GM19035 (cell line): ENCODE measurements around the gene PSMG3.

ENCODE experiments used
- ATAC-seq: cut with Tn5 transposase; IDR thresholded peaks from one replicate; pipeline ENCODE4 v1.9.1; 2021; ENCODE audit not compliant: unreplicated experiment

The PSMG3 gene

DNA sequence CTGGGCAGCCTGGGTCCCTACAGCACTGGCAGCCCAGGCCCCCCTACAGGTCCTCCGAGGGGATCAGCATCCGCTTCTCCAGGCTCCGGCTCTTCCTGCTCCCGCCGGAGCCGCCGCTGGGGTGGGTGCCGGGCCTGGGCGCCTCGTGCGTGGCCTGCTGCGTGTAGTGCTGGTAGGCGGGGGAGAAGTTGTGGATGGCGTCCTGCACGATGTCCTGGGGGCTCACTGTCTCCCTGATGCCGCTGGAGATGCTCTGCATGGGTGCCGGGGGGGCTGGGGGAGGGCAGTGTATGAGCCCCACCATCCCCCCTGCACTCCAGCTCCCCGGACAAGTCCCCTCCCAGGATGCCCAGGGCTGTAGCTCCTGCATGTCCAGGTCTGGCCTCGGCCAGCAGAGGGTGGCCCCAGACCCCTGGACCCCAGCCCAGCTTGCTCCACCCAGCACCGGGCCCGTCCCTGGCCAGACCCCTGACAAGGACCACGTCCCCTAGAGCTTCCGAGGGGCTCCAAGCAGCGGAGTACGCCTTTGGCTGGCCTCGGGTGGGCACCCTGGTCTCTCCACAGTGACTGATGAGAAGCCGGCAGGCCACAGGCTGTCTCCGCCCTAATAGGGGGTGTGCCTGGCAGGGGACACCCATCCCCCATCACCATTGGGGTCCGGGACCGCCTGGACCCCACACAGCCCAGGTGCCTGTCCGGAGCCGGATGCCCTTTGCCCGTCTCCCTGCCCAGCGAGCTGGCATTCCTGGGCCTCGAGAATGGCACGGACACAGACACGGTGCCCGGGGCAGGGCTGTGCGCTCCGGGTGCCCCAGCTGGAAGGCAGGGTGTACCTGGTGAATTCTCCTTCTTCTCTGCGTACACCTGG, 22.7 kb downstream of the PSMG3 start:
- no peak for ATAC-seq

DNA sequence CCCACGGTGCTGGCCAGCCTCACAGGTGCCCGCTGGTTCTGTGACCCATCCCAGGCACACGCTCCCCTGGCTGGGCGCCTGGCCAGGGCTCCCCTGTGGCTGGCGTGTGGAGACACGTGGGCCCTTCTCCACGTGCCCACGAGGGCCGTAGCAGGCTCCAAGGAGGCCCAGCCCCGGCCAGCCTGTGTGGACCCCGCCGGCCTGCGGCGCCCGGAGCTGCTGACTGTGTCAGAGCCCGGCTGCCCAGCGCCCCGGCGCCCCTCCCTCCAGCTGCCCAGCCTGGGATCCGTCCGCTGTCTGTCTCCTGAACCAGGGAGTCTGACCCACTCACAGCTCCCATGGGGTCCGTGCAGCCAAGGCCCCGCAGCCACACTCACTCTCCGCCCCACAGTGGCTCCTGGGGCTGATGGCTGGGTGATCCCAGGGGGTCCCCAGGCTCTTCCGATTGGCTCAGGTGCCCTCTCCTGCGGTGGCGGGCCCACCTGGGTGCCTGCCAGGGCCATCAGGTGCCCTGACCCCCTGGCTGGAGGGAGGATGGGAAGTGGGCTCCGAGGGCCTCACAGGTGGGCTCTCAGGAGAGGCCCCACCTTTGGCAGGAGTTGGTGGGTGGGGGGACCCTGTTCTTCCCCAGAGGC, 23.4 kb downstream of the PSMG3 start:
- no peak for ATAC-seq

DNA sequence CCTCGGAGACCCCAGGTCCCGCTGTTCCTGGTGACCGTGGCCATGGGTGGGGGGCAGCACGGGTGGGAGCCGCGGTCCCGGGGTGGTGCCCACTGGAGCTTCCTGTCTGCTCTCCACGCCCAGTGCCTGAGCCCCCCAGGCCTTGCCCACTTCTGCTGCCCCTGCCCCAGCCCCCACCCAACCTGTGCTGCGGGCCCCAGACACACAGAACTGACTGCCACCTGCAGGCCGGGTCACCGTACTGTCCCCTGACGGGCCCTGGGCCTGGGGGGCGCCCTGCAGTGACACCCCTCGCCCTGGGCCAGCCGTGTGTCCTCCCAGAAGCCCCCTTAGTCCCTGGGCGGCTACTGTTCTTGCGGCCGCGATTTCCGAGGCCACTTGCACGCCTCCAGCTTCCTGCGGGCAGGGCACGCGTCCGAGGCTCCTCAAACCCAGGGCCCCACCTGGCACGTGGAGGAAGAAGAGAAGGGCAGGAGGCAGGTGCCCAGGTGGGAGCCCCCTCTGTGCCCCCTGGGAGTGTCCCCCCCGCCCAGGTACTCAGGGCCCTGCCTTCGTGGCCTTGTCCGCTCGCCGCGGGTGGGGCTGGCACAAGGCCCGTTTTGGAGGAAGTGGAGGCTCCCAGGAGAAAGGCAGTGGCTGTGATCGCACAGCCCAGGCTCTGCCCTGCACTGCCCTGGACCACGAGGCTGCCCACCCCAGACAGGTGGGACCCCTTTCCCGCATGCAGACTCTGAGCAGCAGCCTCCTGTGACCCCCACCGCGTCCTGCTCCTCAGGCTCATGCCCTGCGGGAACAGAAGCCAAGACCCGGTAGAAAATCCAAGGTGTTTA, 24.2 kb downstream of the PSMG3 start:
- no peak for ATAC-seq

DNA sequence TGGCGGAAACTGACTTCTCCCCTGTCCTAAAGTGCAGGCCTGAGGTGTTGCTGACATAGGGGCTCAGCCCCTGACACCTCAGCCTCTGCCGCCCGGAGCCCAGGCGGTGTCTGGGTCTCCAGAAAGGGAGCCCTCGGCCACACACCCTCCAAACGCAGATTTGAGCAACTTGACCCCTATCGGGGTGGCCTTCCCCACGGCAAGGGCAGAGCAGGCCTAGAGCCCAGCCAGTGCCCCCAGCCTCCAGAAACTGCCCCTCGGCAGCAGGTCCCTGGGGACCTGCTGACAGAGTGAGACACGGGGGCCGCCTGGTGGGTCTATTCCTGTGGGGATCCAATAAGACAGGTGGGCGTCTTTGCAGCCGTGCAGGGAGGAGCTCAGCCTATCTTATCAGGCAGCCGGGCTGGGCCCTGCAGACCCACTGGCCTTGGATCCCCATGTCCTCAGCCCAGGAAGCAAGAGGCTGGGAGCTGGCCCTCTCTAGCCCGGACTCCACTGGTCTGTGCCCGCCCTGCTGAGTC, 24.9 kb downstream of the PSMG3 start:
- ATAC-seq, result no peak

DNA sequence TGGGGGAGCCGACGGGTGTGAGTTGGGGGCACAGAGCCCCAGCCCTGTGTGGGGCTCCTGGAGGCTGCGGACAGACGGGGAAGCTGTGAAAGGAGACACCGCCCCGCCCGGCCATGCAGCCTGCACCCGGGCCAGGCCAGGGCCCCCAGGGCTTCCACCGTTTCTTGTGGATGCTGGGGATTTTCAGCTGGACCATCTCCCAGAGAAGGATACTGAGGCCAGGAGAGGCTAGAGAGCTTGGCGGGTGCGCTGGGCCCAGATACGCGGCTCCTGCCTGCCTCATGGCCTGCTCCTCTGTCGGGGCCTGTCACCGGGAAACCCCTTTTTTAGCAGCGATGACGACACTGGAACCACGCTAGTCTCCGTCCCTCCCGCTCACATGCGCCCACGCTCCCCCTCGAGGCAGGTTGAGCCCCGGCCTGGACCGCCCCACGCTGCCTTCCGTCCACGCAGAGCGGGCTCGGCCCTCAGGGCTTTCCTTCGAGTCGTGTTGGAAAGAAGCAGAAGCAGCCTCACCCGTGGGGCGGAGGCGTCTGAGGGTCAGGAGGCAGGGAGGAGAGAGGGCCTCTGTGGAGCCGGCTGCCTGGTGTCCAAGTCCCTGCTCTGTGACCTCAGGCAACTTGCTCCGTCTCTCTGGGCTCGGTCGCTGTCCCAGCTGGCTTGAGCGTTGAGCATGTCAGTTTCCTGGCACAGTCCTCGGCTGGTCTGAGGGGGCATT, 25.5 kb downstream of the PSMG3 start:
- ATAC-seq, result no peak

DNA sequence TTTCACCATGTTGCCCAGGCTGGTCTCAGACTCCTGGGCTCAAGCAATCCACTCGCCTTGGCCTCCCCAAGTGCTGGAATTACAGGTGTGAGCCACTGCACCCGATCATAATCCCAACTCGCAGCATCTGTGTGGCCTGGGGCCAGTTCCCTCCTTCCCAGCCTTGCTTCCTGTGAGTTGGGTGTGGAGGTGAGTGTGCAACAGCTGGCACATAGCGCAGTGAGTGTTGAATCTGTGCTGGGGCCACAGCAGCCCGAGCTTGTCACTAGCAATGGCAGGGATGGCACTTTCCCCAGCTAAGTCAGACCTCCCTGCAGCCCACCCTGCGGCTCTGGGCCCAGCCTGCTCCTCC, 26.0 kb downstream of the PSMG3 start:
- no peak for ATAC-seq

DNA sequence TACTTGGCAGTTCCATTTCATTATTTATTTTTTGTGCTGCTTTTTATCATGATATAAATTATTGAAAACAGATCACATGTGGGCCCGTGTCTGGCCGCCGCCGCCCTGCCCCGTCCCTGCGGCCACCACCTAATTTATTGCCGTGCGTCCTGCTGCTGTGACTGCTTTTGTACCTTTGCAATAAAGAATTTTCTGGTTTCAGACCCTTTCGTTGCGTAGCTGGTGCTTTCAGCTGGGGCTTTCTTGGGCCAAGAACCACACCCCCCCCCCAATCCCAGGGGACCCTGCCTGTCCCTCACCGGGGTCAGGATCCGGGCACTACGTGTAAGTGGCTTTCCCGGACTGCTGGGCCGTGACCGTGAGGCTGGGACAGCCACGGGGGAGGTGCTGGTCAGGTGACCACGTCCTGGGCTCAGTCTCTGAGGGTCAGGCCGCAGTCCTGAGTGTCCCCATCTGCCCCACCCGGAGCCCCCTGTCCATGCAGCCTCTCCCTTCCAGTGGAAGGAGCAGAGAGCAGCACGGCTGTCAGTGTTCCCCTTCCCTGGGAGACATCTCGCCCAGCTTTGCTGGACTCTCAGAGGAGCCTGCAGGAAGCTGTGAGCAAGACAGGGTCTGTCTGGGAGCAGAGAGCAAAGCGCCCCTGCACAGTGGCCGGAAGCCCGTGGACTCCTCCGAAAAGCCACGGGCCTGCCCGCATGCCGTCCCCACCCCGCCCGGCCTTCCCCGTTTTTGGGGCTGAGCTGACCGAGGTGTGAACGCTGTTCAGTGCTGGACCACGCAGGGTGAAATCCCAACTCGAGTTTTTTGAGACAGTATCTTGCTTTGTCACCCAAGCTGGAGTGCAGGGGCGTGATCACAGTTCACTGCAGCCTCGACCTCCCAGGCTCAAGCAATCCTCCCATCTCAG, 26.7 kb downstream of the PSMG3 start:
- ATAC-seq, result no peak

DNA sequence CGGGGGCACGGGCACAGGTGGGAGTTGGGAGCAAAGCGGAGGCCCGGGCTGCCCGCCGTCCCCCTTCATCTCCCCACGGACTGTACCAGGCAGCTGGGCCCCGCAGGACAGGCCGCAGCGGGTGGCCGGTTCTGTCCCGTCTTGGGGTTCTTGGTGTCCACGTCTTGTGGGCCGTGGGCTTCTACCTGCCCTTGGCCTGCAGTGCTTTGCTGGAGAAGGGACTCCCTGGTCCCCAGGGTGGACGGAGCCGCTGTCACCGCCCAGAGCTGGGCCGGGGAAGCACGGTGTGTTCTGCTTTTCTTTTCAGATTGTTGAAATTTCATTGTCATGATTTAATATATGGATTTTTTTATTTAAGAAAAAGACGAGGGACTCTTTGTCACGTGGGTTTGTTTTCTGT, 27.5 kb downstream of the PSMG3 start:
- ATAC-seq, result no peak

DNA sequence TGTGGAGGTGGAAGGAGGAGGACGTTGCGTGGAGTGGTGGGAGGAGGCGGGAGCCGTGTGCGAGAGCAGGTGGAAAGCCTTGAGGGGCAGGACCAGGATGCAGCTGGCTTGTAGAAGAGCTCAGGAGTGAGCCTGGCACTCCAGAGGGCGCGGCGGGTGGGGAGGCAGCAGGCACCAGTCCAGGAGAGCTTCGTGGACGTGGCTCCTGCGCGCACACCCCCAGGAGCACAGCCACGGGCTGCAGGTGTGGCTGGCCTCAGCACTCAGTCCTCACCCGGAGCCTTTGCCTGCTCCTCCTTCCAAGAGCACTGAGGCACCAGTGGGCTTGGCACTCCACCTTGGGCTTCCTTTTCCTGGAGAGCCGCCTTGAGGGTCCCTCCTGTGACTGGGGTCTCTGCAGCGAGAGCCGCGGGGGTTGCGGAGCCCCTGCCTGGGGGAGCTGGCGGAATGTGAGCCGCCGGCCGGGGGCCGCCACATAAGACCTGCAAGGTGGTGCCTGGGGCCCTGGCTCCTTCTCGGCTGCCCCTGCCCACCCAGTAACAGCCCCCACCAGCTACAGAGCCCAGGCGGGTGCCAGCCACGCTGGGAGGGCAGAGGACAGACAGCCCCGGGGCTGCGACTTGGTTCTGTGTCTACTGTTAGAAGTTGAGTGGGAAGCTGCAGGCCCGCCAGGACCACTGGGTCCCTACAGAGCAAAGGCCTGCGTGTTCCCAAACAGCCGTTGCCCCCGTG, 28.2 kb downstream of the PSMG3 start:
- ATAC-seq, result no peak

DNA sequence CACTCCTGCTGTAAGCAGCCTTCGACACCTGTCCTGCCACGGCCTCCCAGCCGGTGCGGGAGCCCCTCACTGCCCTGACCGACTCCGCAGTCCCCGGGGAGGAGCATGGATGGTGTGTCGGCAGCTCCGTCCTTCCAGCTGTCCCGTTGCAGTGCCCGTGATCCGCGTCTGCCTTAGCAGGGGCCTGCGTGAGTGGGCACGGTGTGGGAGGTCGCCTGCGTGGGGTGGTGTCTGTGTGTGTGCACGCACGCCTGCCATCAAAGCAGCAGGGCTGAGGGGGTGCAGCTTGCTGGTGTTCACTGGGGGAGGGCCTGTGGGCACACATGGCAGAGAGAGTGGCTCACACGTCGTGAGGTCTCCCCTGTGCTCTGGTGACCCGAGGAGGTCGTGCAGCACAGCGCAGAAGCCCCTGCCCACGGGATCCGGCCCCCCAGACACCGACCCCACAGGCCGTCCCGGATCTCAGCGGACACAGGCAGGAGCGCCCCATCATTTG, 29.0 kb downstream of the PSMG3 start:
- no peak for ATAC-seq

DNA sequence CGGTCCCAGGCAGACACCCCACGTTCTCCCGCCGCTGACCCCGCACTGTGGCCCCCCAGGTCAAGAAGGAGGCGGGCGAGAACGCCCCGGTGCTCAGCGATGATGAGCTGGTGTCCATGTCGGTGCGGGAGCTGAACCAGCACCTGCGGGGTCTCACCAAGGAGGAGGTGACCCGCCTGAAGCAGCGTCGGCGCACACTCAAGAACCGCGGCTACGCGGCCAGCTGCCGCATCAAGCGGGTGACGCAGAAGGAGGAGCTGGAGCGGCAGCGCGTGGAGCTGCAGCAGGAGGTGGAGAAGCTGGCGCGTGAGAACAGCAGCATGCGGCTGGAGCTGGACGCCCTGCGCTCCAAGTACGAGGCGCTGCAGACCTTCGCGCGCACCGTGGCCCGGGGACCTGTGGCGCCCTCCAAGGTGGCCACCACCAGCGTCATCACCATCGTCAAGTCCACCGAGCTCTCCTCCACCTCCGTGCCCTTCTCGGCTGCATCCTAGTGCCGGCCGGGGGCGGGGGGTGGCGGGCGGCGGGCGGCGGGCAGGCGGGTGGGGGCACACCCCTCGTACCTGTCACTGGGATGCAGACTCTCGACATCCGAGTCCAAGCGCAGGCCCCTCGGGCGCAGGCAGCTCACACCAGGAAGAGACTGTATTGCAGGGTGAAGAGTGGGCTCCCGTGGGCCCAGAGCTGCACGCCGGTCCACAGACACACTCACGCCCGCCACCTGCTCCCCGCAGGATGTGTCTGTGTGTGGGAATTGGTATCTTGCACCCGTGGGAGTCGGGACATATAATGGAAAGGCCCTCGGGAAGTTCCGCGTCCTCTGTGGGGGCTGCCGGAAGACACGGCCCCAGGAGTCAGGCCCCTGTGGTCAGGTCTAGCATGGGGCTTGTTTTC, 29.7 kb downstream of the PSMG3 start:
- ATAC-seq, result no peak

DNA sequence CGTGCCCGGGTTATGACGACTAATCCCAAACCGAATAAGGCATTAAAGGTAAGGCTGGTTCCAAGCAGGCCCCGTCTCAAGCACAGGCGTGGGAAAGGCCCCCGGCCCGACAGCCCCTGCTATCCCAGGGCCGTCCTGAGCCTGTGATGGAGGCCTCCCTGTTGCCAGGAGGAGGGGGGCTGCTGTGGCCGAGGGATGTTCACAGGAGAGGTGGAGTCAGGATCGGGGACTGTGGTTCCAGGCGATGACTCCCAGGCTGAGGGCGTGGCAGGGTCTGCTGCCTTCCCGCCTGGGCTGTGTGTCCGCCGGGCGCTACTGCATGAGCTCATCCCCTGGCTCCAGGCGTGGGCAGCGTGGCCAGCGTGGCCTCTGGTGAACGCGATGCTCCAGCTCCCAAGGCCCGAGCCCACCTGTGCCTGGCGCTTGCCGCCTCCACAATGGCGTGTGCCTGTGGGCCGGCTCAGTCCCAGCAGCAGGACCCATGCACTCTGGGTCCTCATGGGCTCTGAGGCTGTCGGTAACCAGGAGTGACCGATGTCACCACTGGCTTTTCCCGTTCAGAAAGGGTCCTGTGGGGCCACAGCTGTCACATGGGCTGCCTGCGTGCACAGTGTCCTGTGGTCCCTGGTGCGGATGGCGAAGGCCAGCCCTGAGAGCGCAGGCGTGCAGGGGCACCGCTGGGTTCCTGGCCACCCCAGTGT, 30.5 kb downstream of the PSMG3 start:
- ATAC-seq, result no peak

DNA sequence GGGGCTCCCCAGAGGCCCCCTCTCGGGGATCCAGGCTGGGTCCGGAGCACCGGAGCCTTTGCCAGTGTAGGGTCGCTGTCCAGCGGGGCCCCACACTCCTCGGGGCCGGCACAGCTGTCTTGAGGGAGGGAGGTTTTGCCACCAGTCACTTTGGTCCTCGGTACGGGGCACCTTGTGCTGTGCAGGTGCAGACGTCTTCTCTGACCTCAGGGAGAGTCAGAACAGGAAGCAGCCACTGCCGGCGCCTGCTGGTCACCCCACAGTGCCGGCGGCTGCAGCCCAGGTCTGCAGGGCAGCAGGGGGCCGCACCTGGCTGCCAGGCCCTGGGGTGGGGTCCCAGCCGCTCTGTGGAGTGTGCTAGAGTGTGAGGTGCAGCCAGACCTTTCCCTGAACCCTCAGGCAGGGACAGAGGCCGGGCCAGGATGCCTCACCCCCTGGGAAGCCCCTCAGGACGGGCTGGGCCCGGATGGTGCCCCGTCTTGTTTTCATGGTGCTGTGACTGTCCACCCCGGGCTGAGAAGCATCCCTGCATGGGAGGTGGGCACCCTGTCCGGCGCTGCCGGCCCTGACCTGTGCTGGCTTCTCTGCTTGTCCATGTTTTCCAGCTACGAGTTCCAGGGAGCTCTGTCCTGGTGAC, 31.2 kb downstream of the PSMG3 start:
- ATAC-seq, result no peak

DNA sequence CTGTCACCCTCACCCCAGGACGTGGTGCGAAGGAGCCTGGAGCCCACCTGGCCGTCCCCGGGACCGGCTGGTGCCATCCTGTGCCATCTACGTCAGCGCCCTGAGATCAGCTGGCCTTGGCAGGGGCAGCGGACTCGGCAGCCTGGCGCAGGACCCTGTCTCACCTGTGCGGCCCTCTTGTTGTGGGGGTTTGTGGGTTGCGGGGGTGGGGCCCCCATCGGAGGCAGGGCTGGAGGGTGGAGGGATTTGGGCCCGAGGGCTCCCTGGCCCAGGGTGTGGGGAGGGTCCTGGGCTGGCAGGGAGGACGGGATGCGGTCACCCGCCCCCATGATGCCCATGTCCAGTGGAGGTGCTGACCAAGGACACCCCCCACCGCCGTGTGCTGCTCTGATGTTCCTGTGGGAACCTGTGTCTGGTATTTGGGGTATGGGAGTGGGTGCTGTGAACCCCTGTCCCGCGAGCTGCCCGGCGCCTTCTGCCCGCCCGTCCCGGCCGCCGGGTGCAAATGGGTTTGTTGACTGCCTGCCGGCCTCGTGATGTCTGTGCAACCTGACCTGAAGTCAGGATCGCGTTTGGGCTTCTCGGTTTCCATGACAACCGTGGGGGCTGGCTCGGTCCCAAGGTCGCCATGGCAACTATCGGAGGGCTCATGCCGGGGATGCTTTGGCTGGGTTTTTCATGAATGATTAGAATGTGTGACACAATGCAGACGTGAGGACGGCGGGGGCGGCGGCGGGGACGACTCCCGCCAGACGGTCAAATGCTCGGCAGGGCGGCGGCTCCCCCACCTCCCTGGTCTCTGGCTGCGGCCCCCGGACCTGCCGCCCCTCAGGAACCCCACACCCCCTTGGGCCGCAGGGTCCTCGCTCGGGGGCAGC, 32.1 kb downstream of the PSMG3 start:
- ATAC-seq, result no peak

DNA sequence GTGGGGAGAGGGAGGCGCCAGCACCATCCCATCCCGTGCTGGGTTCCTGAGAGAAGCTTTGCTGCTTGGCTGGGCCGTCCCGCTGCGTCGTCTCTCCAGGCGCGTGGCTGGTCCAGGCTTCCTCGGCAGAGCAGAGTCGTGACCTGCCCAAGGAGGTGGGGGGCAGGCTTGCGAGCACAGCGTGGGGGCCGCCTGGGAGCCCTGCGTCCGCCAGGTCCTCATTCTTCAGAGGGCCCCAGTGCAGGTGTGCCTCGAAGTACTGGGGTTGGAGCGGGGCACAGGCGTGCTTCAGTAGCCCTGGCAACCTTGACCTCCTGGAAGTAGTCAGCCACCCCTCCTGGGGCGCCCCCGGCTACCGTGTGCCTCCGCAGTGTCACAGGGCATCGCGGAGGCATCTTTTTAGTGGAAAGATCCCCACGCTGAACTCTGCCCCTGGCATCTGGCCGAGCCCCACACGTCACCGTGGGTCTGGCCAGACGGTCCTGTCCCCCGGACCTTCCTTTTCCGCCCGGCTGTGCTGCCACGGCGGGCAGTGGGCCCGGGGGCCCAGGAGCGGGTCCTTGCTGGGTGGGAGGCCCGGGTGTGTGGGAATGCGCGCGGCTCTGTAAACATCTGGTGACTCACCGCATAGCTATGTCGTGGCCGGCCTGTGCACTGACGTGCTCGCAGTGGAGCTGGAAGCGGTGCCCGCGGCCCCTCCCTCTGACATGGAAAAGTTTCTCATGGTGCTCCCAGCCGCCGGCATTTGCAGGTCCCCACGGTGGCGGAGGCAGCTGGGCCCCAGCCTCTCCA, 32.9 kb downstream of the PSMG3 start:
- no peak for ATAC-seq
